Fibroblast of the aortic adventitia (primary cell): ENCODE measurements around the gene NOSIP. TPM values are rescaled to one million over a fixed set of nuclear protein-coding genes. Genes with fewer than 3 reads are reported as not detected.
A peak's percentile ranks its signal among the peaks of the same experiment; 100 is the strongest.

Experiments
- DNase-seq: peaks from one replicate; pipeline ENCODE4 v3.0.0-alpha.2; 2010; ENCODE audit warnings: low read depth
- H3K4me3 ChIP-seq: 2 replicates; pipeline ENCODE4 v1.5.1; 2011; ENCODE audit warnings: low read depth, mild to moderate bottlenecking, control low read depth, low read length, moderate library complexity
- CTCF ChIP-seq: IDR thresholded peaks from 2 replicates; pipeline ENCODE4 v1.5.1; 2011; ENCODE audit warnings: mild to moderate bottlenecking, low read length, control low read depth, inconsistent platforms; ENCODE audit not compliant: insufficient read depth
- total RNA-seq: library from RNA; depleted of rRNA; stranded (reverse); fragments of >200 nt; gene quantifications from 2 replicates; pipeline ENCODE4 v1.2.3, GENCODE V29; 2012; ENCODE audit warnings: low replicate concordance

The NOSIP gene
- total RNA-seq, 1 donor = 46.9 TPM

- DNase-seq = no peak
- no peak for TF ChIP-seq CTCF
- no peak overlapping the region for H3K4me3 ChIP-seq
Observed at GRCh38 chr19:49570997-49571676, 9.2 kb downstream of the NOSIP start.

- peak; percentile 92 for DNase-seq
- H3K4me3 ChIP-seq = no peak overlapping the region
- TF ChIP-seq CTCF = peak; percentile 99
Observed at GRCh38 chr19:49570138-49570856, 10.1 kb downstream of the NOSIP start.

- H3K4me3 ChIP-seq = no peak overlapping the region
- peak; percentile 61 for DNase-seq
- TF ChIP-seq CTCF = no peak
Observed at GRCh38 chr19:49567861-49568441, 12.4 kb downstream of the NOSIP start.

- no peak overlapping the region for H3K4me3 ChIP-seq
- DNase-seq = no peak
- TF ChIP-seq CTCF = no peak
Observed at GRCh38 chr19:49566302-49566701, 14.1 kb downstream of the NOSIP start.

- H3K4me3 ChIP-seq = no peak overlapping the region
- TF ChIP-seq CTCF = no peak
- peak; percentile 52 for DNase-seq
Observed at GRCh38 chr19:49565261-49565660, 15.1 kb downstream of the NOSIP start.

- no peak overlapping the region for H3K4me3 ChIP-seq
- no peak for TF ChIP-seq CTCF
- no peak for DNase-seq
Observed at GRCh38 chr19:49564616-49565045, 15.7 kb downstream of the NOSIP start.
